GM18870 (cell line): ENCODE measurements around the gene SPATA20.

ENCODE experiments used
- ATAC-seq: cut with Tn5 transposase; IDR thresholded peaks from one replicate; pipeline ENCODE4 v1.9.1; 2021; ENCODE audit warnings: moderate library complexity; ENCODE audit not compliant: unreplicated experiment

Gene SPATA20

GRCh38 chr17:50557630-50558029 is 10.7 kb downstream of the SPATA20 start:
- no peak for ATAC-seq

GRCh38 chr17:50558091-50558490 is 11.1 kb downstream of the SPATA20 start:
- no peak for ATAC-seq

GRCh38 chr17:50558581-50558940 is 11.6 kb downstream of the SPATA20 start:
- no peak for ATAC-seq

- no peak for ATAC-seq
Measured at GRCh38 chr17:50558941-50559614, 12.1 kb downstream of the SPATA20 start.

- no peak for ATAC-seq
Measured at GRCh38 chr17:50559674-50560184, 12.8 kb downstream of the SPATA20 start.

GRCh38 chr17:50560185-50560824 is 13.3 kb downstream of the SPATA20 start, which contains the start of gene CACNA1G:
Gene CACNA1G (plus strand): TSS chr17:50560715. CDS start chr17:50561460, 745 bp downstream.
- ATAC-seq = peak; percentile 81

GRCh38 chr17:50560931-50561745 is 14.2 kb downstream of the SPATA20 start:
- no peak for ATAC-seq

- ATAC-seq = no peak
Measured at GRCh38 chr17:50561746-50562141, 14.8 kb downstream of the SPATA20 start.

- no peak for ATAC-seq
Measured at GRCh38 chr17:50562242-50563091, 15.5 kb downstream of the SPATA20 start.

GRCh38 chr17:50563092-50563511 is 16.1 kb downstream of the SPATA20 start:
- no peak for ATAC-seq

GRCh38 chr17:50564916-50565315 is 17.9 kb downstream of the SPATA20 start:
- no peak for ATAC-seq

- ATAC-seq = no peak
Measured at GRCh38 chr17:50565402-50566350, 18.7 kb downstream of the SPATA20 start.

- no peak for ATAC-seq
Measured at GRCh38 chr17:50566886-50567285, 19.9 kb downstream of the SPATA20 start.

GRCh38 chr17:50568659-50569058 is 21.7 kb downstream of the SPATA20 start:
- no peak for ATAC-seq

- ATAC-seq = no peak
Measured at GRCh38 chr17:50569592-50569991, 22.6 kb downstream of the SPATA20 start.

- ATAC-seq = no peak
Measured at GRCh38 chr17:50570032-50570431, 23.1 kb downstream of the SPATA20 start.

- no peak for ATAC-seq
Measured at GRCh38 chr17:50570528-50570927, 23.6 kb downstream of the SPATA20 start.

GRCh38 chr17:50571681-50572080 is 24.7 kb downstream of the SPATA20 start:
- ATAC-seq = no peak

- ATAC-seq = no peak
Measured at GRCh38 chr17:50572541-50572940, 25.6 kb downstream of the SPATA20 start.
